ENCODE measurements around the gene RYR1. TPM values are rescaled to one million over a fixed set of nuclear protein-coding genes. Genes with fewer than 3 reads are reported as not detected.

RYR1 gene
- total and polyA plus RNA-seq, 2 donors (not counting 1 experiment from before 2014, with no cell fraction given): 0.43 to 3.8 TPM

DNA sequence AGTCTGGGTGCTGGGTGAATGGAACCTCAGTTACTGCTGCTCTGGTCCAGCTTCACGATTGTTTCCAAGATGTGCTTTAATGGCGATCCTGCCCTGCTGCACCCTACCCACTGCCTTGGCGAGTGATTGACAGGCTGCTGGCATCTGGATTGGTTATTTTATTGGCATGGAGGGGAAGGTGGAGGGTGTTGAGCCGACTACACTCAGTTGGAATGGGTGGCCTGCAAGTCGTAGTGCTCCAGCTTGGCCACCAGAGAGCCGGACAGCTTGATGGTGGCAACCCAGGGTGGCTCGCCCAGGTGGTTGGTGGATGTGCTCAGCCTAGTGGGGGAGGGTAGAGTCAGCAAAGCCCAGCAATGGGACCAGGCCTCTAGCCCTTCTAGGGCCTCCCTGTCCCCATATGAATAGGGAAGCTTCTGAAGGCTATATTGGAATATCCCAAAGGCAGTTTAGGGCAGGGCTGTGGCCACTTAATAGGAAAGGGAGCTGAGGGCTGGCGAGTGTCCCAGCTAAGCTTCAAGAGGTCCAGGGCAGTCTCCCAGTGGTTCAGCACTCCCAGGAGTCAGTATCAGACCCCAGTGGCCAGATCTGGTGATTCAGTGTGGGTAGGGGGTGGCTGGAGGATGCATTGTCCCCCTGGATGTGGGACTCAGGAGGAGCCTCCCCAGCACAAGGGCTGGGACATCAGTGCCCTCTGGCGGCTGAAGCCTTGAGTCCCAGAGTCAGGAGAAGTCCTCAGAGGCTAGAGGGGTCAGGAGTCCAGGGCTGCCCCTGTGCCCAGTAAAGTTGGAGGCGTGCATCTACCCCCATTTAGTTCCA lies 49.1 kb upstream of the RYR1 start:
- POLR2A ChIA-PET: interaction anchor here (0.6 to 0.7 kb wide), 2 partner anchors 8 to 478 kb away, joined by 3 to 4 read pairs; partner anchors contain the start of gene WDR87
- peaks cover 0 to 30% (median 0%) of the 10 kb centered on the region in 3 donors for H3K9me3 ChIP-seq (ENCODE audit: control extremely low read depth in 1 of 3, control insufficient read depth in 2 of 3, insufficient read depth in 1 of 3, low read length in 2 of 3)
- no peak overlapping the region for H3K27ac ChIP-seq (ENCODE audit: low read length in 2 of 2)
- Mint-ChIP-seq H3K4me3 (peak overlapping the region; percentile 52), H3K9me3 (ENCODE audit: insufficient read depth) (no peaks in the 10 kb centered on the region), H3K27ac (no peak overlapping the region), H3K4me1 (peaks cover 26% of the 10 kb centered on the region), H3K27me3 (peaks cover 16% of the 10 kb centered on the region)
- no peak for DNase-seq
- WGBS (ENCODE audit: insufficient coverage): 95% methylated on average over 10 of the region's 10 CpGs
- peaks cover 0 to 44% (median 18%) of the 10 kb centered on the region in 4 experiments for H3K27me3 ChIP-seq (replicated peaks in 1 of 4; ENCODE audit: control extremely low read depth in 1 of 4, control insufficient read depth in 3 of 4, insufficient read depth in 4 of 4, low read length in 3 of 4)
- H3K36me3 ChIP-seq (replicated peaks in 1 of 2; ENCODE audit: control extremely low read depth in 1 of 2, control insufficient read depth in 1 of 2, extremely low read depth in 1 of 2, insufficient read depth in 2 of 2, low read length in 1 of 2): peaks cover 0 to 52% of the 10 kb centered on the region in 2 experiments
- no peak for ATAC-seq (ENCODE audit: low read depth)
- intact Hi-C loops (cut with micrococcal nuclease): loop anchor here (5.0 kb wide), 1 partner anchor 233 kb away; the partner anchor contains the start of genes EIF3K and MAP4K1
- peaks cover 77% of the 10 kb centered on the region for H4K20me1 ChIP-seq (ENCODE audit: control insufficient read depth, insufficient read depth, low read length, poor library complexity, severe bottlenecking)
- H3K79me2 ChIP-seq (ENCODE audit: control insufficient read depth, insufficient read depth, low read length): peaks cover 7% of the 10 kb centered on the region
- no peak overlapping the region for H3K9ac ChIP-seq (ENCODE audit: low read length)
- H2AFZ ChIP-seq (ENCODE audit: insufficient read depth, low read depth, low read length, poor library complexity, severe bottlenecking): no peak overlapping the region
- TF ChIP-seq, protein P1, sequence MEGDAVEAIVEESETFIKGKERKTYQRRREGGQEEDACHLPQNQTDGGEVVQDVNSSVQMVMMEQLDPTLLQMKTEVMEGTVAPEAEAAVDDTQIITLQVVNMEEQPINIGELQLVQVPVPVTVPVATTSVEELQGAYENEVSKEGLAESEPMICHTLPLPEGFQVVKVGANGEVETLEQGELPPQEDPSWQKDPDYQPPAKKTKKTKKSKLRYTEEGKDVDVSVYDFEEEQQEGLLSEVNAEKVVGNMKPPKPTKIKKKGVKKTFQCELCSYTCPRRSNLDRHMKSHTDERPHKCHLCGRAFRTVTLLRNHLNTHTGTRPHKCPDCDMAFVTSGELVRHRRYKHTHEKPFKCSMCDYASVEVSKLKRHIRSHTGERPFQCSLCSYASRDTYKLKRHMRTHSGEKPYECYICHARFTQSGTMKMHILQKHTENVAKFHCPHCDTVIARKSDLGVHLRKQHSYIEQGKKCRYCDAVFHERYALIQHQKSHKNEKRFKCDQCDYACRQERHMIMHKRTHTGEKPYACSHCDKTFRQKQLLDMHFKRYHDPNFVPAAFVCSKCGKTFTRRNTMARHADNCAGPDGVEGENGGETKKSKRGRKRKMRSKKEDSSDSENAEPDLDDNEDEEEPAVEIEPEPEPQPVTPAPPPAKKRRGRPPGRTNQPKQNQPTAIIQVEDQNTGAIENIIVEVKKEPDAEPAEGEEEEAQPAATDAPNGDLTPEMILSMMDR (IDR thresholded peaks at IDR 0.05): no peak
- TF ChIP-seq EZH2 (IDR thresholded peaks at IDR 0.05; ENCODE audit: borderline replicate concordance, insufficient read depth, low read depth, low read length, poor library complexity, severe bottlenecking): no peak
- CTCF ChIA-PET: interaction anchor here (0.8 kb wide), 1 partner anchor 19 kb away, joined by 3 read pairs; the partner anchor contains the start of gene FAM98C
- peaks cover 36% of the 10 kb centered on the region in 2 donors for H3K4me1 ChIP-seq (ENCODE audit: control insufficient read depth in 2 of 2, insufficient read depth in 2 of 2, low read length in 2 of 2)
- H3K4me2 ChIP-seq (replicated peaks; ENCODE audit: low read depth, low read length, poor library complexity, severe bottlenecking): no peak overlapping the region
- H3K4me3 ChIP-seq (ENCODE audit: control extremely low read depth in 1 of 5, extremely low read depth in 1 of 5, insufficient read depth in 1 of 5, low read depth in 2 of 5, low read length in 4 of 5): no peak overlapping the region

Data from B cell (primary cell).